OCI-LY7 (cell line): Measurements from ENCODE around the gene KIAA1755. TPM values are rescaled to one million over a fixed set of nuclear protein-coding genes. Genes with fewer than 3 reads are reported as not detected.

ENCODE experiments used
- BruUV-seq: library from RNA; stranded (reverse); fragments of 400-500 nt; replicated peaks from 2 replicates; lab custom pipeline; 2021; lab: Mats Ljungman, UMichigan
- CTCF ChIA-PET: fragments of 300-600 bp; sonication (Branson Sonifier 250); formaldehyde crosslinking; loops from one replicate; lab custom pipeline; 2022; ENCODE audit warnings: antibody characterized with exemption; ENCODE audit not compliant: unreplicated experiment; lab: Charles Lee
- POLR2A ChIA-PET: fragments of 300-600 bp; sonication (Branson Sonifier 250); formaldehyde crosslinking; loops from one replicate; lab custom pipeline; 2022; ENCODE audit warnings: antibody characterized with exemption; lab: Charles Lee
- DNase-seq: peaks from one replicate; pipeline ENCODE4 v3.0.0-alpha.2; 2015; ENCODE audit warnings: low spot score
- H2AFZ ChIP-seq: fragments of 200-600 bp; sonication (generic), shearing (Covaris generic); 2 replicates; pipeline ENCODE4 v1.6.1; 2014; ENCODE audit warnings: mild to moderate bottlenecking, antibody characterized with exemption, low read length, moderate library complexity
- H3K27ac ChIP-seq: fragments of 200-600 bp; sonication (generic); 2 replicates; pipeline ENCODE4 v1.5.1; 2014; ENCODE audit warnings: mixed run types, low read depth, mild to moderate bottlenecking, moderate library complexity, low read length, inconsistent platforms; ENCODE audit not compliant: poor library complexity, severe bottlenecking
- H3K36me3 ChIP-seq: fragments of 200-600 bp; sonication (generic); 2 replicates; pipeline ENCODE4 v1.6.1; 2014; ENCODE audit warnings: mild to moderate bottlenecking, antibody characterized with exemption, low read length, moderate library complexity, mixed read lengths; ENCODE audit not compliant: insufficient read depth
- H3K4me1 ChIP-seq: fragments of 200-600 bp; sonication (generic); 2 replicates; pipeline ENCODE4 v1.5.1; 2014; ENCODE audit warnings: mild to moderate bottlenecking, low read length; ENCODE audit not compliant: insufficient read depth, poor library complexity, severe bottlenecking
- H3K4me2 ChIP-seq: fragments of 200-600 bp; sonication (generic); 2 replicates; pipeline ENCODE4 v1.6.1; 2014; ENCODE audit warnings: mild to moderate bottlenecking, low read length
- H3K4me3 ChIP-seq: fragments of 200-600 bp; sonication (generic); 2 replicates; pipeline ENCODE4 v1.5.1; 2014; ENCODE audit warnings: mild to moderate bottlenecking, low read depth, low read length; ENCODE audit not compliant: poor library complexity, severe bottlenecking
- H3K79me2 ChIP-seq: fragments of 200-600 bp; sonication (generic); 2 replicates; pipeline ENCODE4 v1.6.1; 2016; ENCODE audit warnings: low read depth, mild to moderate bottlenecking, low read length, moderate library complexity, mixed read lengths; ENCODE audit not compliant: insufficient read depth
- H3K9me2 ChIP-seq: fragments of 200-600 bp; sonication (generic); 2 replicates; pipeline ENCODE4 v1.6.1; 2016; ENCODE audit warnings: mild to moderate bottlenecking, low read length, mixed read lengths; ENCODE audit not compliant: insufficient read depth
- H3K9me3 ChIP-seq: fragments of 200-600 bp; sonication (generic); 2 replicates; pipeline ENCODE4 v1.6.1; 2014; ENCODE audit warnings: mild to moderate bottlenecking, mixed run types, low read length, mixed read lengths
- H4K20me1 ChIP-seq: fragments of 200-600 bp; sonication (generic); 2 replicates; pipeline ENCODE4 v1.6.1; 2014; ENCODE audit warnings: mild to moderate bottlenecking, antibody characterized with exemption, low read length, moderate library complexity, mixed read lengths; ENCODE audit not compliant: insufficient read depth
- EZH2phosphoT487 ChIP-seq: fragments of 200-600 bp; sonication (generic); IDR thresholded peaks from 2 replicates; pipeline ENCODE4 v1.6.1; 2018; ENCODE audit warnings: low read depth, borderline replicate concordance, mild to moderate bottlenecking, mixed run types, antibody characterized with exemption, low read length, moderate library complexity, mixed read lengths
- intact Hi-C: fragments of 100-400 bp; cut with micrococcal nuclease; formaldehyde crosslinking; loops from one replicate; pipeline ENCODE4 v1.10.0; 2022; ENCODE audit not compliant: unreplicated experiment
- total RNA-seq, 2 experiments: library from RNA; depleted of rRNA in 1 of 2; stranded (reverse); fragments of >200 nt in 1 of 2; shearing (Covaris generic) in 1 of 2; gene quantifications; 2 replicates each; pipeline ENCODE4 v1.2.3, GENCODE V29; 2014 to 2022
- TF ChIP-seq, protein P1 (sequence below): fragments of 200-600 bp; sonication (generic); conservative IDR thresholded peaks from 2 replicates; pipeline ENCODE4 v1.5.1; 2014; ENCODE audit warnings: mild to moderate bottlenecking, antibody characterized with exemption, low read length, moderate library complexity, mixed read lengths

Gene KIAA1755
- total RNA-seq, 2 experiments from 2014 or later: not detected

- Histone ChIP-seq H3K4me3 (no peak overlapping the region), H2AFZ (no peak overlapping the region), H3K9me2 (no peaks in the 10 kb centered on the region), H3K4me1 (no peaks in the 10 kb centered on the region), H3K36me3 (no peaks in the 10 kb centered on the region), H4K20me1 (no peaks in the 10 kb centered on the region), H3K79me2 (no peaks in the 10 kb centered on the region), H3K9me3 (no peaks in the 10 kb centered on the region), H3K4me2 (no peak overlapping the region), H3K27ac (no peak overlapping the region)
- DNase-seq: no peak
- ChIA-PET CTCF (interaction anchor here (0.5 kb wide), 1 partner anchor 457 kb away, joined by 5 read pairs; no protein-coding TSS in a partner anchor), POLR2A (no interaction called here)
- intact Hi-C loops: loop anchor here (5.0 kb wide), 1 partner anchor 97 kb away; no protein-coding TSS in a partner anchor
- no peak for TF ChIP-seq EZH2phosphoT487
- TF ChIP-seq, protein P1, sequence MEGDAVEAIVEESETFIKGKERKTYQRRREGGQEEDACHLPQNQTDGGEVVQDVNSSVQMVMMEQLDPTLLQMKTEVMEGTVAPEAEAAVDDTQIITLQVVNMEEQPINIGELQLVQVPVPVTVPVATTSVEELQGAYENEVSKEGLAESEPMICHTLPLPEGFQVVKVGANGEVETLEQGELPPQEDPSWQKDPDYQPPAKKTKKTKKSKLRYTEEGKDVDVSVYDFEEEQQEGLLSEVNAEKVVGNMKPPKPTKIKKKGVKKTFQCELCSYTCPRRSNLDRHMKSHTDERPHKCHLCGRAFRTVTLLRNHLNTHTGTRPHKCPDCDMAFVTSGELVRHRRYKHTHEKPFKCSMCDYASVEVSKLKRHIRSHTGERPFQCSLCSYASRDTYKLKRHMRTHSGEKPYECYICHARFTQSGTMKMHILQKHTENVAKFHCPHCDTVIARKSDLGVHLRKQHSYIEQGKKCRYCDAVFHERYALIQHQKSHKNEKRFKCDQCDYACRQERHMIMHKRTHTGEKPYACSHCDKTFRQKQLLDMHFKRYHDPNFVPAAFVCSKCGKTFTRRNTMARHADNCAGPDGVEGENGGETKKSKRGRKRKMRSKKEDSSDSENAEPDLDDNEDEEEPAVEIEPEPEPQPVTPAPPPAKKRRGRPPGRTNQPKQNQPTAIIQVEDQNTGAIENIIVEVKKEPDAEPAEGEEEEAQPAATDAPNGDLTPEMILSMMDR: no peak
- no TSS peak for BruUV-seq
These were observed 90.8 kb downstream of the KIAA1755 start for GRCh38 chr20:38169636-38170193.

- CTCF ChIA-PET: interaction anchor here (0.5 kb wide), 1 partner anchor 456 kb away, joined by 5 read pairs; no protein-coding TSS in a partner anchor
- Histone ChIP-seq H3K9me2 (no peaks in the 10 kb centered on the region), H3K79me2 (no peaks in the 10 kb centered on the region), H3K36me3 (no peaks in the 10 kb centered on the region), H4K20me1 (no peaks in the 10 kb centered on the region), H3K4me2 (no peak overlapping the region), H3K27ac (no peak overlapping the region), H3K4me3 (no peak overlapping the region), H3K9me3 (no peaks in the 10 kb centered on the region), H3K4me1 (no peaks in the 10 kb centered on the region), H2AFZ (no peak overlapping the region)
- TF ChIP-seq EZH2phosphoT487: no peak
- TF ChIP-seq, protein P1: no peak
- POLR2A ChIA-PET: no interaction called here
- BruUV-seq: no TSS peak
- DNase-seq: no peak
- intact Hi-C loops: loop anchor here (5.0 kb wide), 1 partner anchor 97 kb away; no protein-coding TSS in a partner anchor
These were observed 91.5 kb downstream of the KIAA1755 start for GRCh38 chr20:38168791-38169589.
